ENCODE measurements around the gene RASSF1. TPM values are rescaled to one million over a fixed set of nuclear protein-coding genes. Genes with fewer than 3 reads are reported as not detected.
A peak's percentile ranks its signal among the peaks of the same experiment; 100 is the strongest.

RASSF1 gene
- total and polyA plus RNA-seq, 2 of the 13 experiments (the other 11 are each of a cell fraction or from before 2014, with no cell fraction given): 10.2 to 27.5 TPM

GRCh38 chr3:50321336-50322114 lies 19.1 kb downstream of the RASSF1 start (continued):
- 0 out of 2 replicates have a peak, but pooled peaks have one; percentile 11 for TF ChIP-seq ETV5 (CRISPR knock-in tag; IDR thresholded peaks at IDR 0.05; ENCODE audit: borderline replicate concordance)
- TF ChIP-seq RFXANK (CRISPR knock-in tag; IDR thresholded peaks at IDR 0.05): 0 out of 2 replicates have a peak, but pooled peaks have one; percentile 9
- no peak; the same call in 1 of the 2 replicates for TF ChIP-seq ZNF552 (CRISPR knock-in tag; IDR thresholded peaks at IDR 0.05; ENCODE audit: borderline replicate concordance)
- TF ChIP-seq SNAPC5 (CRISPR knock-in tag; IDR thresholded peaks at IDR 0.05; ENCODE audit: borderline replicate concordance): no peak
- TF ChIP-seq GATAD2A (CRISPR knock-in tag; IDR thresholded peaks at IDR 0.05): peak; percentile 53
- TF ChIP-seq NPAS2 (CRISPR knock-in tag; IDR thresholded peaks at IDR 0.05; ENCODE audit: borderline replicate concordance): no peak
- TF ChIP-seq ZNF318 (CRISPR knock-in tag; IDR thresholded peaks at IDR 0.05): no peak
- peak; percentile 99 for TF ChIP-seq FOXK2 (IDR thresholded peaks at IDR 0.05)
- peak; percentile 18 for TF ChIP-seq AGO1 (IDR thresholded peaks at IDR 0.05; ENCODE audit: low read depth, low read length, poor library complexity, severe bottlenecking)
- TF ChIP-seq SOX13 (IDR thresholded peaks at IDR 0.05): no peak
- peak in 1 of 2 experiments; percentile 62; a peak in 2 of 4 replicates for TF ChIP-seq SOX13 (CRISPR knock-in tag; conservative IDR thresholded peaks at IDR 0.05 in 1 of 2, IDR thresholded peaks at IDR 0.05 in 1 of 2)
- peak; percentile 33; the same call in 1 of the 2 replicates for TF ChIP-seq ZSCAN9 (CRISPR knock-in tag; IDR thresholded peaks at IDR 0.05; ENCODE audit: borderline replicate concordance)
- peak; percentile 77; the same call in 1 of the 2 replicates for TF ChIP-seq ZNF784 (CRISPR knock-in tag; IDR thresholded peaks at IDR 0.05; ENCODE audit: borderline replicate concordance)
- no peak for TF ChIP-seq KDM2A (CRISPR knock-in tag; IDR thresholded peaks at IDR 0.05; ENCODE audit: borderline replicate concordance, low read depth)
- no peak for TF ChIP-seq REL (CRISPR knock-in tag; conservative IDR thresholded peaks at IDR 0.05)
- TF ChIP-seq ZBTB43 (CRISPR knock-in tag; conservative IDR thresholded peaks at IDR 0.05): no peak
- no peak for TF ChIP-seq ZNF253 (CRISPR knock-in tag; IDR thresholded peaks at IDR 0.05; ENCODE audit: borderline replicate concordance)
- peak; percentile 39; the same call in 1 of the 2 replicates for TF ChIP-seq DMAP1 (CRISPR knock-in tag; IDR thresholded peaks at IDR 0.05)
- peak; percentile 91 for TF ChIP-seq SP4 (CRISPR knock-in tag; IDR thresholded peaks at IDR 0.05)
- no peak for TF ChIP-seq ZNF180 (CRISPR knock-in tag; IDR thresholded peaks at IDR 0.05; ENCODE audit: borderline replicate concordance, low read depth)
